Activated CD4-positive, alpha-beta T cell treated with anti-CD3 and anti-CD28 coated beads for 1 hour (primary cell): ENCODE results near the gene IRGQ.

Experiments used
- DNase-seq: peaks from one replicate; pipeline ENCODE4 v3.0.0-alpha.2; 2020

The IRGQ gene

DNA sequence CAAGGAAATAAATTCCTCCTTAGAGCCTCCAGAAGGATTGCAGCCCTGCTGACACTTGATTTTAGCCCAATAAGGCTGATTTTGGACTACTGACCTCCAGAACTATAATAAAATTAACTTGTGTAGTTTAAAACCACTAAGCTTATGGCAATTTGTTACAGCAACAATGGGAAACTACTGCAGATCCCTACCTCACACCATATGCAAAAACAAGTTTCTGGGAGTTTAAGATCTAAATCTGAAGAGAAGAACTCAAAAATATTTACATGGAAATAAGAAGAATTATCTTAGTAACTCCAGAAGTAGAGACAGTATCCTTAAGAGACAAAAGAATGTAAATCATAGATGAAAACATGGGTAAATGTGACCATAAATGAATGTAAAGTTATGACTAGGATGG, 57.0 kb downstream of the IRGQ start:
- no peak for DNase-seq

DNA sequence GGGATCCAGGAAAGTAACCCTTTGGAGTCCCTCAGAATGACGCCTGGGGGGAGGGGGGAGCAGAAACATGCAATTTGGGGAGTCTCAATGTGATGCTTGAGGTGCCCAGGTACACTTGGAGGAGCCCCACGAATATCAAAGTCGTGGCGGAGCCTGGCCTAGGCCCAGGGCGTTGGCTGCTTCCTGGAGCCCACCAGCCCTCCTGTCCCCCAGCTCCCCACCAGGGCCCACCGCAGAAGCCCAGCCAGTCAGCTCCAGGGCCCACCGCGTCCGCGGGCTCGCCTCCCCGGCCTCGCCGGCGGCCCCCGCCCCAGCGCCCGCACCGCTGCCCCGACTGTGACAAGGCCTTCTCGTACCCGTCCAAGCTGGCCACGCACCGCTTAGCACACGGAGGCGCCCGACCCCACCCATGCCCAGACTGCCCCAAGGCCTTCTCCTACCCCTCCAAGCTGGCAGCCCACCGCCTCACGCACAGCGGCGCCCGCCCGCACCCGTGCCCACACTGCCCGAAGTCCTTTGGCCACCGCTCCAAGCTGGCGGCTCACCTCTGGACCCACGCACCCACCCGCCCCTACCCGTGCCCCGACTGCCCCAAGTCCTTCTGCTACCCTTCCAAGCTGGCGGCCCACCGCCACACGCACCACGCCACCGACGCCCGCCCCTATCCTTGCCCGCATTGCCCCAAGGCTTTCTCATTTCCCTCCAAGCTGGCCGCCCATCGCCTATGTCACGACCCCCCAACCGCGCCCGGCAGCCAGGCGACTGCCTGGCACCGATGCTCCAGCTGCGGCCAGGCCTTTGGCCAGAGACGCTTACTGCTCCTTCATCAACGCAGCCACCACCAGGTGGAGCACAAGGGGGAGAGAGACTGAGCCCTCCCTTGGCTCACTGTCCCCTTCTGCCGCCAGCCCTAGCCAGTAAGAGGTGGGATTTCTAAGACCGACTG, 60.8 kb downstream of the IRGQ start:
- no peak for DNase-seq
